Activated CD4-positive, alpha-beta T cell treated with anti-CD3 and anti-CD28 coated beads, Interleukin-2, amount 50 U/mL, for 4 hours (primary cell): ENCODE results near the gene ACTR1B.
"Not testable (repeated sequence)": the region's sequence is repeated elsewhere in the genome, so short reads cannot be mapped to it uniquely, and the experiment has no call there.

Experiments
- DNase-seq, 2 experiments: peaks; one replicate each; pipeline ENCODE4 v3.0.0-alpha.2; 2020

Gene ACTR1B

GRCh38 chr2:97663962-97664635, at the start of gene ACTR1B:
Gene ACTR1B, minus strand, starts transcription at chr2:97664044. Its CDS starts 154 bp downstream, at chr2:97663890.
- DNase-seq = peak; percentile 96 to 97

- peak; percentile 55 to 66 for DNase-seq
Observed at GRCh38 chr2:97712693-97713295, 49.0 kb upstream of the ACTR1B start.

- DNase-seq = not testable (repeated sequence)
Observed at GRCh38 chr2:97712175-97712574, 48.3 kb upstream of the ACTR1B start.

- no peak for DNase-seq
Observed at GRCh38 chr2:97711394-97711711, 47.5 kb upstream of the ACTR1B start.

GRCh38 chr2:97708608-97709007, 44.8 kb upstream of the ACTR1B start:
- DNase-seq = no peak

- no peak for DNase-seq
Observed at GRCh38 chr2:97708048-97708380, 44.2 kb upstream of the ACTR1B start.

GRCh38 chr2:97707362-97708047, 43.7 kb upstream of the ACTR1B start:
- no peak for DNase-seq

GRCh38 chr2:97706708-97707345, 43.0 kb upstream of the ACTR1B start:
- no peak for DNase-seq

GRCh38 chr2:97706112-97706511, 42.3 kb upstream of the ACTR1B start:
- DNase-seq = no peak

GRCh38 chr2:97704989-97705388, 41.1 kb upstream of the ACTR1B start:
- no peak for DNase-seq

- DNase-seq = no peak
Observed at GRCh38 chr2:97703741-97704140, 39.9 kb upstream of the ACTR1B start.

- no peak for DNase-seq
Observed at GRCh38 chr2:97702731-97703470, 39.1 kb upstream of the ACTR1B start.

GRCh38 chr2:97701851-97702465, 38.1 kb upstream of the ACTR1B start:
- DNase-seq = no peak

GRCh38 chr2:97701186-97701585, 37.3 kb upstream of the ACTR1B start:
- no peak for DNase-seq

- peak; percentile 60 to 63 for DNase-seq
Observed at GRCh38 chr2:97699765-97700444, 36.1 kb upstream of the ACTR1B start.

- DNase-seq = no peak
Observed at GRCh38 chr2:97698530-97698929, 34.7 kb upstream of the ACTR1B start.

- DNase-seq = peak; percentile 93 to 97
Observed at GRCh38 chr2:97697252-97698235, 33.7 kb upstream of the ACTR1B start.

GRCh38 chr2:97695744-97696143, 31.9 kb upstream of the ACTR1B start:
- DNase-seq = no peak

- no peak for DNase-seq
Observed at GRCh38 chr2:97693476-97693875, 29.6 kb upstream of the ACTR1B start.

- DNase-seq = no peak
Observed at GRCh38 chr2:97691166-97691565, 27.3 kb upstream of the ACTR1B start.
